GM12801 (cell line): ENCODE data around the gene SMYD3.

Source experiments
- CTCF ChIP-seq: IDR thresholded peaks from one replicate; pipeline ENCODE4 v1.5.1; 2011; ENCODE audit warnings: control low read depth; ENCODE audit not compliant: insufficient read length; ENCODE audit errors: extremely low read depth

The SMYD3 gene

GRCh38 chr1:246147524-246148461 lies 359.3 kb downstream of the SMYD3 start:
- no peak for TF ChIP-seq CTCF

GRCh38 chr1:246146804-246147523 lies 360.1 kb downstream of the SMYD3 start:
- no peak for TF ChIP-seq CTCF

GRCh38 chr1:246145900-246146299 lies 361.2 kb downstream of the SMYD3 start:
- TF ChIP-seq CTCF, result no peak

GRCh38 chr1:246144931-246145330 lies 362.1 kb downstream of the SMYD3 start:
- no peak for TF ChIP-seq CTCF

- TF ChIP-seq CTCF, result no peak
These were observed 364.7 kb downstream of the SMYD3 start for GRCh38 chr1:246142320-246142893.

- TF ChIP-seq CTCF, result no peak
These were observed 365.8 kb downstream of the SMYD3 start for GRCh38 chr1:246141306-246141705.

GRCh38 chr1:246139745-246140182 lies 367.3 kb downstream of the SMYD3 start:
- TF ChIP-seq CTCF, result no peak
